Astrocyte of the cerebellum (primary cell): ENCODE results near the gene TRIM72.

Source experiments
- DNase-seq: peaks from one replicate; pipeline ENCODE4 v3.0.0-alpha.2; 2011; ENCODE audit warnings: low read depth
- H3K4me3 ChIP-seq: 2 replicates; pipeline ENCODE4 v1.5.1; 2011; ENCODE audit warnings: mild to moderate bottlenecking, low read depth, low read length, moderate library complexity
- in situ Hi-C: cut with HindIII; loops from 2 replicates; pipeline ENCODE4 v1.10.0; 2017; ENCODE audit warnings: low sequenced_read_pairs
- TF ChIP-seq, protein P1 (sequence below): IDR thresholded peaks from 2 replicates; pipeline ENCODE4 v1.5.1; 2012; ENCODE audit warnings: low read length, low read depth, moderate library complexity, mild to moderate bottlenecking; ENCODE audit errors: missing control alignments

The TRIM72 gene

GRCh38 chr16:31224092-31224955, 10.4 kb downstream of the TRIM72 start:
- DNase-seq, result no peak
- in situ Hi-C loops, result no loop called here
- H3K4me3 ChIP-seq, result no peak overlapping the region
- TF ChIP-seq, protein P1, sequence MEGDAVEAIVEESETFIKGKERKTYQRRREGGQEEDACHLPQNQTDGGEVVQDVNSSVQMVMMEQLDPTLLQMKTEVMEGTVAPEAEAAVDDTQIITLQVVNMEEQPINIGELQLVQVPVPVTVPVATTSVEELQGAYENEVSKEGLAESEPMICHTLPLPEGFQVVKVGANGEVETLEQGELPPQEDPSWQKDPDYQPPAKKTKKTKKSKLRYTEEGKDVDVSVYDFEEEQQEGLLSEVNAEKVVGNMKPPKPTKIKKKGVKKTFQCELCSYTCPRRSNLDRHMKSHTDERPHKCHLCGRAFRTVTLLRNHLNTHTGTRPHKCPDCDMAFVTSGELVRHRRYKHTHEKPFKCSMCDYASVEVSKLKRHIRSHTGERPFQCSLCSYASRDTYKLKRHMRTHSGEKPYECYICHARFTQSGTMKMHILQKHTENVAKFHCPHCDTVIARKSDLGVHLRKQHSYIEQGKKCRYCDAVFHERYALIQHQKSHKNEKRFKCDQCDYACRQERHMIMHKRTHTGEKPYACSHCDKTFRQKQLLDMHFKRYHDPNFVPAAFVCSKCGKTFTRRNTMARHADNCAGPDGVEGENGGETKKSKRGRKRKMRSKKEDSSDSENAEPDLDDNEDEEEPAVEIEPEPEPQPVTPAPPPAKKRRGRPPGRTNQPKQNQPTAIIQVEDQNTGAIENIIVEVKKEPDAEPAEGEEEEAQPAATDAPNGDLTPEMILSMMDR, result no peak

DNA sequence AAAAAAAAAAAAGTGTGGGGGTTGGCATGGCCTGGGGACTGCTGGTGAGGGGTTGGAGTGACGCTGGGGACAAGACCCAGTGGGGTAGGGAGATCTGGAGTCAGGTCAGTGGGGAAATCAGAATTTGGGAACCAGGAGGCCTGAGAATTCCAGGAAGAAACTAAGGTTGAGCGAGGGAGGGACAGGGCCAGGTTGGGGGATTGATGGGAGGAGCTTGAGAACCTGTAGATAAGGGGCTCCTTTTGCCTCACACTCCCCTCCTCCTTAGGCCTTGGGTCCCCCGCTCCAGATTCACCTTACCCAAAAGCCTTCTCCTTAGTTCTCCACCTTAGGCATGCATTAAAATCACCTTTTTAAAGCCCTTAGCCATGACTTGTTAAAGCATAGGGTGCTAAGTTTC, 11.3 kb downstream of the TRIM72 start:
- H3K4me3 ChIP-seq, result no peak overlapping the region
- in situ Hi-C loops, result no loop called here
- DNase-seq, result no peak
- TF ChIP-seq, protein P1, result no peak

- TF ChIP-seq, protein P1, result no peak
- no peak overlapping the region for H3K4me3 ChIP-seq
- no peak for DNase-seq
- in situ Hi-C loops, result no loop called here
These were observed 14.3 kb downstream of the TRIM72 start for GRCh38 chr16:31228206-31228605.

GRCh38 chr16:31229501-31229900, 15.6 kb downstream of the TRIM72 start:
- in situ Hi-C loops, result no loop called here
- TF ChIP-seq, protein P1, result no peak
- no peak overlapping the region for H3K4me3 ChIP-seq
- DNase-seq, result no peak

DNA sequence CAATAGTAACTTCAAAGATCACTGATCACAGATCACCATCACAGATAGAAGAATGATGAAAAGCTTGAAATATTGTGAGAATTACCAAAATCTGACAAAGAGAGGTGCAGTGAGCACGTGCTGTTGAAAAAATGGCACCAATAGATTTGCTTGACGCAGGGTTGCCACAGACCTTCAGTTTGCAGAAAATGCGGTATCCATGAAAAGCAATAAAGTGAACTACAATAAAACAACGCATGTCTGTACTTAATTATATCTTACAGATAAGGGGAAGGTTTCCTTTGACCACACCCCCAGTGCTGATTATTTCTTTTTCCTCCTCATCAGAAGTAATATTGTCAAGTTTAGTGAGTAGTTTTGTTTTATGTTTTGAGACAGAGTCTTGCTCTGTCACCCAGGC, 24.1 kb downstream of the TRIM72 start:
- in situ Hi-C loops, result no loop called here
- DNase-seq, result no peak
- no peak overlapping the region for H3K4me3 ChIP-seq
- TF ChIP-seq, protein P1, result no peak

DNA sequence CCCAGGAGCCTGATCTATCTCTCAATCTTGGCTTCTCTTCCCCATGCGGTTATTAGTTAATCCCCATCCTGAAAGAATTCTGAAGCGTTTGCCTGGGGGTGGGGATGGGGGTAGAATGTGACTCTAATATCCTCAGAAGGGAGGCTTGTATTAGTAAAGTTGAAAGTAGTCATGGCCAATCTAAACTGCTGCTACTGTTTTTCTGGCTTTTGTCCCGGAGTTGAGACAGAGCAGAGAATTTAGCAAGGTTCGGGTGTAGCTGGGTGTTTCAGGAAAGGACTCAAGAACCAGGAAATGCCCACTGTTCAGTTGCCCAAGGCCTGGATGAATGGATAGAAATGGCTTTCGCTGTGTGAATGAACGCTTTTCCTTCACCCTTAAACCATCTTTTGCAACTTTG, 28.3 kb downstream of the TRIM72 start:
- in situ Hi-C loops, result no loop called here
- DNase-seq, result no peak

More for the DNA sequence above, 28.3 kb downstream of the TRIM72 start:
- TF ChIP-seq, protein P1, result no peak
- no peak overlapping the region for H3K4me3 ChIP-seq
